ENCODE measurements around the gene PDZRN3. TPM values are rescaled to one million over a fixed set of nuclear protein-coding genes. Genes with fewer than 3 reads are reported as not detected.

The PDZRN3 gene
- total RNA-seq, 1 donor from 2014 or later, result 16.0 TPM

GRCh38 chr3:73352841-73353645 lies 271.7 kb downstream of the PDZRN3 start:
- DNase-seq (no peak), ATAC-seq (no peak)
- no peaks in the 10 kb centered on the region for H3K9me3 ChIP-seq
- H3K27ac ChIP-seq, result no peak overlapping the region
- no peaks in the 10 kb centered on the region for H3K36me3 ChIP-seq
- TF ChIP-seq CTCF (IDR thresholded peaks at IDR 0.05), result no peak
- H3K4me1 ChIP-seq, result no peaks in the 10 kb centered on the region
- intact Hi-C loops (cut with DNase I), result no loop called here
- H3K27me3 ChIP-seq (ENCODE audit: low read depth), result no peaks in the 10 kb centered on the region
- no peak overlapping the region for H3K4me3 ChIP-seq

GRCh38 chr3:73351423-73352071 lies 273.2 kb downstream of the PDZRN3 start:
- H3K27me3 ChIP-seq (ENCODE audit: low read depth), result no peaks in the 10 kb centered on the region
- ATAC-seq (no peak), DNase-seq (no peak)
- no peaks in the 10 kb centered on the region for H3K36me3 ChIP-seq
- TF ChIP-seq CTCF (IDR thresholded peaks at IDR 0.05), result no peak
- no peak overlapping the region for H3K27ac ChIP-seq
- H3K4me3 ChIP-seq, result no peak overlapping the region
- H3K4me1 ChIP-seq, result no peaks in the 10 kb centered on the region
- H3K9me3 ChIP-seq, result no peaks in the 10 kb centered on the region
- intact Hi-C loops (cut with DNase I), result no loop called here

GRCh38 chr3:73350996-73351395 lies 273.7 kb downstream of the PDZRN3 start:
- ATAC-seq (no peak), DNase-seq (no peak)
- Histone ChIP-seq H3K4me1 (no peaks in the 10 kb centered on the region), H3K27me3 (ENCODE audit: low read depth) (no peaks in the 10 kb centered on the region), H3K36me3 (no peaks in the 10 kb centered on the region), H3K9me3 (no peaks in the 10 kb centered on the region), H3K4me3 (no peak overlapping the region), H3K27ac (no peak overlapping the region)
- no peak for TF ChIP-seq CTCF (IDR thresholded peaks at IDR 0.05)
- intact Hi-C loops (cut with DNase I), result no loop called here

DNA sequence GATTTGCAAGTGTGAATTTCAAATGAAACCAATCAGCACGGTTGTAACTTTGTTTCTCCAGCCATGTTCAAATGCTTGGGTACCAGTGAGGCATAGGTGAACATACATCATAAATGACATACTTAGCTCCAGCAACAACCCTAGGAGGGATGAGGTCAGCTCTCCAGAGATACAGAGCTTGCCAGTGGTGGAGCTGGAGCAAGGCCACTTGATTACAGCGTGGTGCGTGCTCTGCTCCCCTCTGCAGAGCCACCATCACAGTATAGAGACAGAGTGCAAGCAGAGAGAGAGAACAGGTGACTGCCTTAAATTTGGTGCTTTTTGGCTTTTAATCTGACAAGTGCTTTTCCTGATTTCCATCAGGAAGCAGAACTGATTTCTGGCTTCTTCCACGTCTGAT lies 275.1 kb downstream of the PDZRN3 start:
- Histone ChIP-seq H3K9me3 (no peaks in the 10 kb centered on the region), H3K4me1 (no peaks in the 10 kb centered on the region), H3K27ac (no peak overlapping the region), H3K36me3 (no peaks in the 10 kb centered on the region), H3K4me3 (no peak overlapping the region), H3K27me3 (ENCODE audit: low read depth) (no peaks in the 10 kb centered on the region)
- intact Hi-C loops (cut with DNase I), result no loop called here
- no peak for ATAC-seq
- TF ChIP-seq CTCF (IDR thresholded peaks at IDR 0.05), result no peak
- no peak for DNase-seq

GRCh38 chr3:73342077-73342476 lies 282.7 kb downstream of the PDZRN3 start:
- H3K27ac ChIP-seq, result no peak overlapping the region

More at GRCh38 chr3:73342077-73342476, 282.7 kb downstream of the PDZRN3 start:
- H3K36me3 ChIP-seq, result no peaks in the 10 kb centered on the region
- H3K9me3 ChIP-seq, result no peaks in the 10 kb centered on the region
- no peaks in the 10 kb centered on the region for H3K27me3 ChIP-seq (ENCODE audit: low read depth)
- ATAC-seq (no peak), DNase-seq (no peak)
- no peak for TF ChIP-seq CTCF (IDR thresholded peaks at IDR 0.05)
- intact Hi-C loops (cut with DNase I), result no loop called here
- no peak overlapping the region for H3K4me3 ChIP-seq
- H3K4me1 ChIP-seq, result no peaks in the 10 kb centered on the region
